Esophagus mucosa (tissue), 1 donor: ENCODE results near the gene PATZ1. TPM values are rescaled to one million over a fixed set of nuclear protein-coding genes. Genes with fewer than 3 reads are reported as not detected.
"Not testable (repeated sequence)": the region's sequence is repeated elsewhere in the genome, so short reads cannot be mapped to it uniquely, and the experiment has no call there.

Experiments
- ATAC-seq: fragments of 200-7000 bp; cut with Tn5 transposase; one replicate; pipeline ENCODE4 v1.9.1; 2020
- total RNA-seq: library from RNA; stranded (reverse); gene quantifications from one replicate; pipeline ENCODE4 v1.2.4, GENCODE V29; 2023
- donor health status: DM: yes; HTN: yes; CAD: no.

PATZ1 gene
- total RNA-seq, 1 donor from 2014 or later: 6.2 TPM

- no peak for ATAC-seq
Measured at GRCh38 chr22:31342389-31343140, 3.6 kb downstream of the PATZ1 start.

- ATAC-seq: no peak
Measured at GRCh38 chr22:31341386-31342088, 4.6 kb downstream of the PATZ1 start.

GRCh38 chr22:31340765-31341247 lies 5.3 kb downstream of the PATZ1 start:
- ATAC-seq: no peak

- no peak for ATAC-seq
Measured at GRCh38 chr22:31340360-31340759, 5.8 kb downstream of the PATZ1 start.

GRCh38 chr22:31339148-31339832 lies 6.9 kb downstream of the PATZ1 start:
- no peak for ATAC-seq

DNA sequence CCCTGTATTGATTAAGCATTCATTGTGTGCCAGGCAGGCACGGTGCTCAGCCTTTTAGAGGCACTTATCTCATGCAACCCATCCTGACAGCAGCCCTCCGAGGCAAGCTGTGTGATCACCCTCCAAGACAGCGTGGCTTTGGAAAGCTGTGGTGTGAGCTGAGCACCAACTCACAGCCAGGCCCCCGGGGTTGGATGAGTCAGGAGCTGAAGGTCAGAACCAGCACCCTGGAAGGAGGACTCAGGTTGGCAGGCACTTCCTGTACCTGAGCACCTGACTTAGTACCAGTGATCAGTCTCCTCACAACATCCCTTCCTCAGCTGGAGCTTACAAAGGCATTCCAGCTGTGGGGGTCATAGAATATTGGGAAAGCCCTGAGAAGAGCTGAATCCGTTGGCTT lies 9.0 kb downstream of the PATZ1 start:
- ATAC-seq: peak; percentile 69

GRCh38 chr22:31334329-31334728 lies 11.8 kb downstream of the PATZ1 start:
- no peak for ATAC-seq

DNA sequence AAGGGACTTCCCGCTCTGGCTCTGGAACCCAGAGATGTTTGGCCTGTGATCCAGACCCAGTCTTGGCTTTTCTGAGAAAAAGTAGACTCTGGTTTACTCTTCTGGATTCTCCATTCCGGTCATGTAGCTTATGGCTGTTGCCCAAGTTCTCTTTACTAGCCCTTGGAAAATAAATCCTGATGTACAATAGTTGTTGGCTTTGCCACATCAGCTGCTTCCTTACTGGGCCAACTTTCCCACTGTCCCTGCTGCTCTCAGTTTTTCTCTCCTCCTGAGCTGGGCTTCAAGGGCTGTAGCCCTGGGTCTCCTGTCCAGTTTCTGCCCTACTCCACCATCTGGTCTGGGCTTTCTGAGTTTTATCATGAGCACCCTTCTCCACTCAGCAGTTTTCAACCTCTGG lies 12.5 kb downstream of the PATZ1 start:
- no peak for ATAC-seq

- no peak for ATAC-seq
Measured at GRCh38 chr22:31332886-31333285, 13.3 kb downstream of the PATZ1 start.

DNA sequence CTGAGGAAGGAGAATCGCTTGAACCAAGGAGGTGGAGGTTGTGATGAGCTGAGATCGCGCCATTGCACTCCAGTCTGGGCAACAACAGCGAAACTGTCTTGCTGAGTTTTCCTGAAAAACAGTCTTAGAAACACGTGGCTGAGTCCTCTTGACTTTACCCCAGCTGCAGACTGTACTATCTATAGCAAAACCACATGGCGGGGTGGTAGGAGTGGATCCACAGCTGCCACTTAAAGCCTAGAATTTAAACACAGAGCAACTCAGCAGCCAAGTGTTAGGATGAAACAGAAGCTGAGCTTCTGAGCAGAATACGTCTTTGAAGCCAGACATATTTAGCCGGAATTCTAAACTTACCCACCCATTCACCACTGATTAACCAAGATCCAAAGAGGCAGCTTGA lies 14.1 kb downstream of the PATZ1 start:
- no peak for ATAC-seq

- peak; percentile 21 for ATAC-seq
Measured at GRCh38 chr22:31329453-31330215, 16.5 kb downstream of the PATZ1 start.

DNA sequence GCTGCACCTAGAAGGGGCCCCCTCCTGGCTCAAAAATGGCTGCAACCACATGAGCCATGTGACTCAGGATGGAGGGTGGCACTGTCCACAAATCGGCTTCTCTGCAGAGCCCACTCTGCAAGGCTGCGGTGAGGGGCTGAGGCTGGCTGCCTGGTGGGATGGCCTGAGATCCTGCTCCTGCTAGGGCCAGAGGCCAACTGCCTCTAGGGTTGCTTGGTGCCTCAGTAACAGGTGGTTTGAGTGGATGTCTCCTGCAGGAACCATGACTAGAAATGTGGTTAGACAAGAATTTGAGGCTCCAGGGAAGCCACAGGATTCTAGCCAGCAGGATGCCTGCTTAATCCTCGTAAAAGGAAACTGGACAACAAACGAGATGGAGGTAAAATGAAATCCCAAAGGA lies 17.1 kb downstream of the PATZ1 start:
- peak; percentile 29 for ATAC-seq

- no peak for ATAC-seq
Measured at GRCh38 chr22:31328544-31328960, 17.6 kb downstream of the PATZ1 start.

DNA sequence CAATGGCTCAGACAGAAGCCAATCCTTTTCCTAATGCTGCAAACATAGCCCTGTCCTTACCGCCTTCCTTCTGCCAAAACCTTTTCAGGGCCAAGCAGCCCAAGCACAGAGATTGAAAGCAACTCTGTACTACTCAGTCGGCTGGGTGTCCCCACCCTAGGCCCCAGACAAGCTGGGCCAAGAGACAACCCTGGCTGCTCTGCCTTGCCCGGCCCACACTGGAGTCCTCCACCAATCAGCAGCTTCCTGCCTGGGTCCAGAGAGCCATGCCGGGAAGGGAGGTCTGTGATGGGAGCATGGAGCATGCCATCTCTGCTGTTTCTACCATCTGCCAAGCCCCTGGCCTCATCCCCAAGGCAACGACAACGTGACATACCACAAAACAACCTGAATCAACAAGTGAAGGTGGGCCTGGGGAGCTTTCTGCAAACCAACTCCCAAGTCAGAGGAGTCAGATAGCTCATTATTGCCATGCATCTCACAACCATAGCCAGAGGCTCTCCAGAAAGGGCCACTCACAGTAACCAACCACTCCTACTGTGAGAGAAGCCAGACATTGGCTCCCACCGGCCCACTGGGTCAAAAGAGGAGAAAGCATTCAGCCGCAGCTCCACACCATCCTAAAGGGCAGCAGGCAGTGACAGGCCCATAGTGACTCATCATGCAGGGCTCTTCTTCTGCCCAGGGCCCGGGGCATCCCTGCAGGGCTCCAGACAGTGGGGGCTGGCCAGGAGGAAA lies 18.2 kb downstream of the PATZ1 start:
- peak; percentile 43 for ATAC-seq

DNA sequence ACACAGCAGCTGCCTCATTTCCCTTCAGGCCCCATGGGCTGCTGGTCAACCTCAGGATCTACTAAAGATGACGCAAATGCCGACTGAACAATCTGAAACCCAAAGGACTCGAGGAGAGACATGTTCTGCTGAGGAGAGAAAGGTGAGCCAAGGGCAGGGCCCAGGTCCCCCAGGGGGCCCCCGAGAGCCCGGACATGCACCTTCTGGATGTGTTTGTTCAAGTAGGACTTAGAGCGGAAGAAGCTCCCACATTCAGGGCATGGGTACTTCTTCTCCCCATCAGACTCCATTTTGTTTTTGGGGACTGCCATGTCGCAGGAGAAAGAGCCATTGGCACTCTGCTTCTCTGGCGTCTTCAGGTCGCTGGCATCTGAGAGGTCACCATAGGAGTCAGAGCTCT lies 19.3 kb downstream of the PATZ1 start:
- no peak for ATAC-seq

- no peak for ATAC-seq
Measured at GRCh38 chr22:31323578-31324550, 22.3 kb downstream of the PATZ1 start.

DNA sequence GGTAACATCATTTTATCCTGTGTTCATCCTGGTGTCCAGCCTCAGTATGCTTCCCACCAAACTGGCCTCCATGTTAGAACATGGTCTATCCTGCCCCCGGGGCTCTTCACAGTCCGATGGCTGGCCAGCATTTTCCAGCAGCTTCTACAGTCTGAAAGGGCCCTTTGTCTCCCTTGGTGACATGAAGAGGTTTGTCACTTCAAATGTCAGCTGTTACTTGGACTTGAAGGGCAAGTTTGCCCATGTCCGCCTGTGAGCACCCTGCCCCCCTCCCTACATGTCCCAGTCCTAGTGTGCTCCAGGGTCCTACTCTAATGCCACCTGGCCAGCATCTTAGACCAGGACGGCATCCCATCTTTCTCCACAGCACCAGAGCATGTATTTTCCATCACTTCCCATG lies 24.7 kb downstream of the PATZ1 start:
- no peak for ATAC-seq

DNA sequence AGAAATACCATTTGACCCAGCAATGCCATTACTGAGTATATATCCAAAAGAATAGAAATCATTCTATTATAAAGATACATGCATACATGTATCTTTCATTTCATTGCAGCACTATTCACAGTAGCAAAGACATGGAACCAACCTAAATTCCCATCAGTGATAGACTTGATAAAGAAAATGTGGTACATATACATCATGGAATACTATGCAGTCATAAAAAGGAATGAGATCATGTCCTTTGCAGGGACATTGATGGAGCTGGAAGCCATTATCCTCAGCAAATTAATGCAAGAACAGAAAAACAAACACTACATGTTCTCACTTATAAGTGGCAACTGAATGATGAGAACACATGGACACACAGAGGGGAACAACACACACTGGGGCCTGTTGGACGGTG lies 31.9 kb downstream of the PATZ1 start:
- not testable (repeated sequence) for ATAC-seq

DNA sequence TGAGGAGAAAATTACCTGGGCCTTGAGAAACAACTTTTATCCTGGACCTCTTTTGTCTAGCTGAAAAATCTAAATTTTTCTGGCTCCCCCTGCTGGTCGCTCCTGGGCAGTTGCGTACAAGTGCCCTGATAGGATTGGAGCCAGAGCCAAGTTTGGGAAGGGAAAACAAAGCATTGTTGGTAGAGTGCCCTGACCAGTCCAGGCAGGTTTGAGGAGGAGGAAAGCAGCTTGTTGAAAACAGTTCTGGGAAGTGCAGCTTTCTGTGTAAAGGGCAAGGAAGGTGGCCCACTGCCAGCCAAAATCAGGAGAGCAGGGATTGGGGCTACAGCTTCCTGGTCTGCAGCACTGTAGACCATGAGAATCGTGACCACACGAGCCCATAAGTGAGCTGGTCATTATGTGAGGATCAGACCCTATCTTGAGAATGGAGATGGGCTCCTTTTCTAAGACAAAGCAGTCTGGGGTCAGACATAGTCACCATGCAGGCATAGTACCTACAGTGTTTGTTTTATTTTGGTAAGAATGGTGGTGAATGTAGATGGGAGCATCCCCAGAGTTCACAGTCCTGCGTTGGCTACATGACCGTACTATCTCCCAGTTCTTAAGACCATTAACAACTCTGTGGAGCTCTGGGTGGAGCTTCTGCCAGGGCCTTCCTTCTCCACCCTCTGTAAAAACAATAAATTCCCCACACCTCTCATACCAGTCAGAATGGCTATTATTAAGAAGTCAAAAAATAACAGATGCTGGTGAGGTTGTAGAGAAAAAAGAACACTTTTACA lies 32.6 kb downstream of the PATZ1 start:
- ATAC-seq: peak; percentile 95

DNA sequence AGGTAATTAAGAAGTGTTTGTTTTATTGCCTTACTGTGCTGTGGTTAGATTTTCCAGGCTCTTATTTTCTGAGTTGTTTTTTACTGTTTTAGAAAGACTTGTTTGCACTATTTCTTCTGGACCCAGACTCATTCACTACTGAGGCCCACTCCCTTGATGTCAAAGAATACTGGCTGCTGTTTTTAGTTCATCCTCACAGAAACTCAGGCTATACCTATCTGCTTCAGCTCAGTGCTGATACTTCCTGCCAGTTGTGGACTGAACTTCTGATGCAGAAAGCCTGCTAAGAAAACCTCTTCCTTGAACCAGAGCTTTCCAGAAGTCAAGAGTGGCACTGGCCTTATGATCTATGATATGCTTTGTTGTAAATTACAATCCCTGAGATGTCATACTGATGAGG lies 38.0 kb downstream of the PATZ1 start:
- ATAC-seq: no peak
